HG02763 (cell line): Measurements from ENCODE around the gene ARMS2.

Experiments used
- ATAC-seq: cut with Tn5 transposase; IDR thresholded peaks from one replicate; pipeline ENCODE4 v1.9.1; 2021; ENCODE audit warnings: mild to moderate bottlenecking, moderate library complexity; ENCODE audit not compliant: unreplicated experiment

Gene ARMS2

GRCh38 chr10:122492999-122493481, 38.6 kb downstream of the ARMS2 start:
- ATAC-seq: no peak

GRCh38 chr10:122493761-122494160, 39.3 kb downstream of the ARMS2 start:
- no peak for ATAC-seq

GRCh38 chr10:122494173-122494820, 39.8 kb downstream of the ARMS2 start:
- no peak for ATAC-seq

- ATAC-seq: no peak
Measured at GRCh38 chr10:122494833-122495232, 40.4 kb downstream of the ARMS2 start.

- ATAC-seq: no peak
Measured at GRCh38 chr10:122495406-122496340, 41.2 kb downstream of the ARMS2 start.

- ATAC-seq: no peak
Measured at GRCh38 chr10:122497241-122497640, 42.8 kb downstream of the ARMS2 start.

- ATAC-seq: no peak
Measured at GRCh38 chr10:122498521-122498920, 44.1 kb downstream of the ARMS2 start.

- ATAC-seq: no peak
Measured at GRCh38 chr10:122499012-122499411, 44.6 kb downstream of the ARMS2 start.

DNA sequence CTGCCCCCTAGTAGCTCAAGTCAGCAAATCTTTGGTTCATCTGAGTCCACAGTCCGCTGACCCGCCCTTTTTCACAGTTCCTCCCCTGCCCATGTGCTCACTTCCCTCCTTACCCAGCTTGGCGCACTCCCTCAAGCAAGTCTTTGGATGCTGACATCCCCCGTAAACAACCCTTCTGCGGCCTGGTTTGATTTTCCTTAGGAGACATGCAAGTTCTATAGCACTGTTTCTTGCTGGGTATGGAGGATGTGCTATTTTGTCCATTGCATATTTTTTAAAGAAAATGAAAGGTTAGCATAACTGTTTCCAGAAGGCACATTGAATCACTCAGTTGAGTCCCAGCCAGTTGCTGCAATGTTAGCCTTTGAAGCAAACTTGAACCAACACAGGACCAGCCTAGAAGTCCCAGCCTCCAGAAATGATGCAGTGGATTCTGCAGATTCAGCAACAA, 45.1 kb downstream of the ARMS2 start:
- ATAC-seq: no peak

DNA sequence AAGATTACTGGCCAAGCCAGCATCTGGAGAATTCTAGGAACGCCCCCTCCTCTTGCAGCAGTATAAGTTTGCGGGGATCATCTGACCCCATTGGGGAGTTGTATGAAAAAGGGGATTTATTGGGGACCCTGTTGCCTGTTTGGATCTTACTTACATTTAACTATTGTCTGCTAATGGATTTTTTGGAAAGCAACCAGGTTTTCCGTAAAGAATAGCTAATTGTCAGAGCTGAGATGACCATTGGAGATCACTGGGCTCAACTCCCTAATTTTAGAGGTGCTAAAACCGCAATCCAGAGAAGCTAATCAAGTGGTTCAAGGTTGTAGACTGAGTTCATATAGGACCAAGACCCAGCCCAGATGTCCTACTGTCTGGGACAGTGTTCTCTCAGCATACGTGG, 45.7 kb downstream of the ARMS2 start:
- no peak for ATAC-seq

GRCh38 chr10:122500726-122501125, 46.3 kb downstream of the ARMS2 start:
- no peak for ATAC-seq

DNA sequence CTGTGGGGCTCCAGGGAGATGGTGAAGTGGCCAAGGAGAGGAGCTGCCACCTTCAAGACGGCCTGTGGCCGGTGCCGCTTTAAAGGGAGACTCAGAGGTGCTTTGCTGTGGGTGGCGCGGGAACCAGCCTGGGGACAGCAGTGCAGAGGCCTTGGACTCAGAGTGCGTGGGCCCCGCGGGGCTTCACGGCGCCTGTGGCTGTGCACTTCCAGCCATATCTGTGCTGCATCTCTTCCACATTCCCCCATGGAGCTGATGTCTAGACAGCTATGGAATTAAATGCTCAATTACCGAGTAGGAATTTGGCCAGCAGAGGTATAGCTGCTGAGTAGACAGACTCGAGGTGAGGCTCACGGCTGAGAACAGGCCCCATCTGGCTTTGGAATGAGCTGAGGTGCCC, 48.6 kb downstream of the ARMS2 start:
- ATAC-seq: no peak

DNA sequence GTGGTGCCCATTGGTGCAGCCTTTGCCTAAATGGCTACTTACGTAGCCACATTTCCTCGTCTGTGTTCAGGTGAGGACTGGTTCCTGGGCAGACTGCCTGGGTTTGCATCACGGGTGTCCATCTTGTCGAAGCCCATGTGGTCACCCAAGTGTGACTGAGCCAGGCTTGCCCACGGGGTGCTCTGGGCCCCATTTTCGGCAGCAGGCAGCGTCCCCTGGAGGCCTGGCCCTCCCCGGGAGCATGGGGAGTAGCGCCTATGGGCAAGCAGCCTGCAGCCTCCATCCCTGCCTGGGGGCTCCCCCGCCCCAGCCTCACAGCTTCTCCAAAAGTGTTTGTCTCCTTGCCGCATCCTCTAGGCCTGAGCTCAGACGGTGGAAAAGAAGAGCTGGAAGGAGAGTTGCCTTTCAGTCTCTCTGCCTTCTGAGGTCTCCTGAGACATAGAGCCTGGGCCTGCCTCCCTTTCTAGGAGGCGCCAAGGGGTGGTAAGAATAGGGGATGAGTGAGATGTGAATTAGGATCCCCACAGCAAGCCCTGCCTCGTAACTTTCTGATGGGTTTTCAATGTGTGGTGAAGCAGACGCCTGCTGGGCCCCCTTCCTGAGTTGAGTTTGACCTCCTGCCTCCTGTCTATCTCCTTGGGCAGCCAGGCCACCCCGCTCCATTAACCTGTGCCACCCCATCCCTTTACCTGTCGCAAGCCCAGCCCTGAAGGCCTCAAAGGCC, 49.6 kb downstream of the ARMS2 start:
- no peak for ATAC-seq

DNA sequence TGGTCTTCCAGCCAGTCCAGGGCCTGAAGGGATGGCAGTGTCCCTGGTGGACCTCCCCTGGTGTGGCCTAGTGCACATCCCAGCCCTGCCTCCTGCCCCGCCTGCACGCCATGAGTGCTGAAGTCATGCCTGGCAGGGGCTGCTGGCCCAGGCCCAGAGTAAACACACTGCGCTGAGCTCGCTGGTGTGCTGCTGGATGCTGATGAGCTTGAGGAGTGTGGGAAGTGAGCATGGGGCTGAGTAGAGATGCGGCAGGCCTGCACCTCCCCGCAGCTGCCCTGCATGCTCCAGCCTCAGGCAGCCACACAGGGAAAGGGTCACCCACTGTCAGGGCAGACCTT, 50.1 kb downstream of the ARMS2 start:
- ATAC-seq: no peak

DNA sequence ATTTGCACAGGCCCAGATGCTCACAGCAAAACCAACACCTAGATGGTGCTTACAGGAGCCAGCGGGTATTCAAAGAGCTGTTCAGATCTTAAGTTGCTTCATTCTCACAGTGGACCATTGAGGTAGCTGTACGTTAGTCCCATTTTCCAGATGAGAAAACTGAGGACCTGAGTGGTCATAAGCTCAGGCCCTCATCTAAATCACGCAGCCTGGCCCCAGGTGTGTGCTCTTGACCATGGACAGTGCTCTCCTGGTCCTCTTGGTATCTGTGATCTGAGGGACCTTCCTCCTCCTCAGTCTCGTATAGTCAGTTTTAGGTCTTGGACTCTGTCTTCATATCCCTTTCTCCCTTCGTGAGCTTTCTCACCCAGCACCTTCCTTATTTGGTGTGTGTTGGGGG, 50.6 kb downstream of the ARMS2 start:
- ATAC-seq: no peak

GRCh38 chr10:122505885-122506645, 51.6 kb downstream of the ARMS2 start:
- no peak for ATAC-seq
